ENCODE data around the gene ERG.

ERG gene

GRCh38 chr21:38440746-38441145 lies 57.5 kb downstream of the ERG start:
- Histone ChIP-seq H3K9me3 (ENCODE audit: insufficient read depth, low read depth, low read length) (no peaks in the 10 kb centered on the region), H3K9me2 (replicated peaks; ENCODE audit: low read depth, low read length) (no peaks in the 10 kb centered on the region), H3K4me1 (ENCODE audit: insufficient read depth, low read length, poor library complexity, severe bottlenecking) (peaks cover 18% of the 10 kb centered on the region), H3K9ac (ENCODE audit: low read depth, low read length, poor library complexity, severe bottlenecking) (no peak overlapping the region), H3F3A (ENCODE audit: low read depth) (no peaks in the 10 kb centered on the region), H3K27me3 (ENCODE audit: insufficient read depth, low read length, poor library complexity, severe bottlenecking) (no peaks in the 10 kb centered on the region), H3K79me2 (ENCODE audit: insufficient read depth, low read length) (peaks cover 94% of the 10 kb centered on the region), H3K36me3 (ENCODE audit: insufficient read depth, low read length) (peaks cover 92% of the 10 kb centered on the region), H2AFZ (ENCODE audit: low read length) (no peak overlapping the region), H4K20me1 (ENCODE audit: insufficient read depth, low read length, poor library complexity, severe bottlenecking) (peaks cover 80% of the 10 kb centered on the region), H3K4me3 (ENCODE audit: low read length, poor library complexity, severe bottlenecking) (no peak overlapping the region), H3K4me2 (ENCODE audit: low read depth, low read length, poor library complexity, severe bottlenecking) (no peak overlapping the region)
- TF ChIP-seq EZH2phosphoT487 (IDR thresholded peaks at IDR 0.05; ENCODE audit: borderline replicate concordance) (no peak), CTCF (conservative IDR thresholded peaks at IDR 0.05; ENCODE audit: low read length) (no peak)

- Histone ChIP-seq H3F3A (ENCODE audit: low read depth) (no peaks in the 10 kb centered on the region), H3K4me2 (ENCODE audit: low read depth, low read length, poor library complexity, severe bottlenecking) (no peak overlapping the region), H3K9me2 (replicated peaks; ENCODE audit: low read depth, low read length) (no peaks in the 10 kb centered on the region), H3K79me2 (ENCODE audit: insufficient read depth, low read length) (peaks cover 94% of the 10 kb centered on the region), H3K27me3 (ENCODE audit: insufficient read depth, low read length, poor library complexity, severe bottlenecking) (no peaks in the 10 kb centered on the region), H4K20me1 (ENCODE audit: insufficient read depth, low read length, poor library complexity, severe bottlenecking) (peaks cover 79% of the 10 kb centered on the region), H3K36me3 (ENCODE audit: insufficient read depth, low read length) (peaks cover 92% of the 10 kb centered on the region), H3K4me3 (ENCODE audit: low read length, poor library complexity, severe bottlenecking) (no peak overlapping the region), H3K9ac (ENCODE audit: low read depth, low read length, poor library complexity, severe bottlenecking) (no peak overlapping the region), H3K4me1 (ENCODE audit: insufficient read depth, low read length, poor library complexity, severe bottlenecking) (peaks cover 18% of the 10 kb centered on the region), H3K9me3 (ENCODE audit: insufficient read depth, low read depth, low read length) (no peaks in the 10 kb centered on the region), H2AFZ (ENCODE audit: low read length) (no peak overlapping the region)
- TF ChIP-seq EZH2phosphoT487 (IDR thresholded peaks at IDR 0.05; ENCODE audit: borderline replicate concordance) (no peak), CTCF (conservative IDR thresholded peaks at IDR 0.05; ENCODE audit: low read length) (no peak)
These were observed 58.3 kb downstream of the ERG start for GRCh38 chr21:38439957-38440356.

- Histone ChIP-seq H3K9me2 (replicated peaks; ENCODE audit: low read depth, low read length) (no peaks in the 10 kb centered on the region), H3K4me3 (ENCODE audit: low read length, poor library complexity, severe bottlenecking) (no peak overlapping the region), H3K79me2 (ENCODE audit: insufficient read depth, low read length) (peaks cover 94% of the 10 kb centered on the region), H3K36me3 (ENCODE audit: insufficient read depth, low read length) (peaks cover 92% of the 10 kb centered on the region), H3K27me3 (ENCODE audit: insufficient read depth, low read length, poor library complexity, severe bottlenecking) (no peaks in the 10 kb centered on the region), H3F3A (ENCODE audit: low read depth) (no peaks in the 10 kb centered on the region), H3K4me1 (ENCODE audit: insufficient read depth, low read length, poor library complexity, severe bottlenecking) (peaks cover 18% of the 10 kb centered on the region), H2AFZ (ENCODE audit: low read length) (no peak overlapping the region), H3K4me2 (ENCODE audit: low read depth, low read length, poor library complexity, severe bottlenecking) (no peak overlapping the region), H3K9ac (ENCODE audit: low read depth, low read length, poor library complexity, severe bottlenecking) (no peak overlapping the region), H4K20me1 (ENCODE audit: insufficient read depth, low read length, poor library complexity, severe bottlenecking) (peaks cover 79% of the 10 kb centered on the region), H3K9me3 (ENCODE audit: insufficient read depth, low read depth, low read length) (no peaks in the 10 kb centered on the region)
- TF ChIP-seq EZH2phosphoT487 (IDR thresholded peaks at IDR 0.05; ENCODE audit: borderline replicate concordance) = no peak
- TF ChIP-seq CTCF (conservative IDR thresholded peaks at IDR 0.05; ENCODE audit: low read length) = no peak
These were observed 58.9 kb downstream of the ERG start for GRCh38 chr21:38439426-38439825.
